OCI-M2 (cell line): Measurements from ENCODE around the gene CENPN.

Source experiments
- DNase-seq: peaks from one replicate; lab custom pipeline; 2025; ENCODE audit not compliant: unreplicated experiment; lab: John Stamatoyannopoulos, UW

Gene CENPN

GRCh38 chr16:81026429-81026828 lies 19.4 kb downstream of the CENPN start:
- DNase-seq, result no peak

- no peak for DNase-seq
Measured at GRCh38 chr16:81029930-81030604, 23.1 kb downstream of the CENPN start.

- no peak for DNase-seq
Measured at GRCh38 chr16:81035398-81035974, 28.5 kb downstream of the CENPN start, which contains the start of gene ATMIN. Gene ATMIN, plus strand, starts transcription at chr16:81035842. Its CDS starts 29 bp downstream, at chr16:81035871.

- no peak for DNase-seq
Measured at GRCh38 chr16:81035975-81036750, 29.1 kb downstream of the CENPN start.

- DNase-seq, result no peak
Measured at GRCh38 chr16:81036751-81037350, 29.8 kb downstream of the CENPN start.

- no peak for DNase-seq
Measured at GRCh38 chr16:81040131-81040530, 33.1 kb downstream of the CENPN start.

GRCh38 chr16:81040842-81041241 lies 33.8 kb downstream of the CENPN start:
- DNase-seq, result no peak

GRCh38 chr16:81041696-81042095 lies 34.7 kb downstream of the CENPN start:
- no peak for DNase-seq

GRCh38 chr16:81042821-81043220 lies 35.8 kb downstream of the CENPN start:
- no peak for DNase-seq

- no peak for DNase-seq
Measured at GRCh38 chr16:81053761-81054160, 46.7 kb downstream of the CENPN start.

- no peak for DNase-seq
Measured at GRCh38 chr16:81060576-81061306, 53.7 kb downstream of the CENPN start.

GRCh38 chr16:81061307-81061640 lies 54.3 kb downstream of the CENPN start:
- DNase-seq, result no peak

- DNase-seq, result no peak
Measured at GRCh38 chr16:81061871-81062608, 55.0 kb downstream of the CENPN start.

- DNase-seq, result no peak
Measured at GRCh38 chr16:81066681-81067080, 59.7 kb downstream of the CENPN start.

GRCh38 chr16:81067166-81067565 lies 60.2 kb downstream of the CENPN start:
- DNase-seq, result no peak

- DNase-seq, result no peak
Measured at GRCh38 chr16:81069063-81069462, 62.0 kb downstream of the CENPN start.

GRCh38 chr16:81070979-81071378 lies 64.0 kb downstream of the CENPN start:
- DNase-seq, result no peak

- no peak for DNase-seq
Measured at GRCh38 chr16:81071805-81072204, 64.8 kb downstream of the CENPN start.

- DNase-seq, result no peak
Measured at GRCh38 chr16:81073560-81074330, 66.7 kb downstream of the CENPN start.
